GM23338 (cell line): ENCODE data around the gene NDUFV2. TPM values are rescaled to one million over a fixed set of nuclear protein-coding genes. Genes with fewer than 3 reads are reported as not detected.

Experiments used
- ATAC-seq: fragments of 200-7000 bp; cut with Tn5 transposase; 3 replicates; pipeline ENCODE4 v1.9.1; 2020
- DNase-seq: peaks from one replicate; pipeline ENCODE4 v3.0.0-alpha.2; 2015; ENCODE audit warnings: low spot score
- H2AFZ ChIP-seq: fragments of 200-600 bp; sonication (generic); 2 replicates; pipeline ENCODE4 v1.8.0; 2016; ENCODE audit warnings: antibody characterized with exemption, mild to moderate bottlenecking, moderate library complexity
- H3F3A ChIP-seq: fragments of 200-600 bp; sonication (generic); replicated peaks from 2 replicates; pipeline ENCODE4 v1.8.0; 2017; ENCODE audit warnings: antibody characterized with exemption, mixed run types, low read depth
- H3K27ac ChIP-seq: fragments of 200-600 bp; sonication (generic); 2 replicates; pipeline ENCODE4 v1.6.1; 2016; ENCODE audit warnings: low read depth
- H3K27me3 ChIP-seq: fragments of 200-600 bp; sonication (generic); 2 replicates; pipeline ENCODE4 v1.8.0; 2016; ENCODE audit warnings: mild to moderate bottlenecking, mixed run types, moderate library complexity; ENCODE audit not compliant: insufficient read depth
- H3K36me3 ChIP-seq: fragments of 200-600 bp; sonication (generic); 2 replicates; pipeline ENCODE4 v1.8.0; 2016; ENCODE audit warnings: mild to moderate bottlenecking; ENCODE audit not compliant: insufficient read depth
- H3K4me1 ChIP-seq: fragments of 200-600 bp; sonication (generic); 2 replicates; pipeline ENCODE4 v1.8.0; 2016; ENCODE audit warnings: mild to moderate bottlenecking, moderate library complexity; ENCODE audit not compliant: insufficient read depth
- H3K4me2 ChIP-seq: fragments of 200-600 bp; sonication (generic); 2 replicates; pipeline ENCODE4 v1.7.1; 2017; ENCODE audit warnings: mixed run types
- H3K4me3 ChIP-seq: fragments of 200-600 bp; sonication (generic); 2 replicates; pipeline ENCODE4 v1.6.1; 2016; ENCODE audit warnings: mixed run types
- H3K79me2 ChIP-seq: fragments of 200-600 bp; sonication (generic); replicated peaks from 2 replicates; pipeline ENCODE4 v1.8.0; 2017; ENCODE audit warnings: mild to moderate bottlenecking; ENCODE audit not compliant: insufficient read depth
- H3K9me2 ChIP-seq: fragments of 200-600 bp; sonication (generic); 2 replicates; pipeline ENCODE4 v1.8.0; 2017; ENCODE audit not compliant: insufficient read depth
- H4K20me1 ChIP-seq: fragments of 200-600 bp; sonication (generic); replicated peaks from 2 replicates; pipeline ENCODE4 v1.8.0; 2017; ENCODE audit warnings: mild to moderate bottlenecking; ENCODE audit not compliant: insufficient read depth
- H3K27ac Mint-ChIP-seq: 2 replicates; pipeline ENCODE4 v1.8.0; 2020; ENCODE audit warnings: inconsistent platforms, mild to moderate bottlenecking, moderate library complexity, mixed read lengths
- H3K27me3 Mint-ChIP-seq: 3 replicates; pipeline ENCODE4 v1.8.0; 2022; ENCODE audit warnings: low read depth, mild to moderate bottlenecking, moderate library complexity, mixed read lengths, inconsistent platforms; ENCODE audit not compliant: insufficient read depth, poor library complexity
- H3K36me3 Mint-ChIP-seq: 3 replicates; pipeline ENCODE4 v1.8.0; 2021; ENCODE audit warnings: low read depth, mild to moderate bottlenecking, inconsistent platforms, moderate library complexity, mixed read lengths
- H3K4me1 Mint-ChIP-seq: 3 replicates; pipeline ENCODE4 v1.8.0; 2020; ENCODE audit warnings: mild to moderate bottlenecking, inconsistent platforms, mixed read lengths
- H3K4me3 Mint-ChIP-seq: 3 replicates; pipeline ENCODE4 v1.8.0; 2021; ENCODE audit warnings: moderate library complexity, mild to moderate bottlenecking, inconsistent platforms, mixed read lengths
- H3K9me3 Mint-ChIP-seq: 3 replicates; pipeline ENCODE4 v1.8.0; 2020; ENCODE audit warnings: moderate library complexity, mild to moderate bottlenecking, inconsistent platforms, mixed read lengths
- CREB1 ChIP-seq: fragments of 250-450 bp; sonication (Bioruptor Pico); IDR thresholded peaks from 2 replicates; pipeline ENCODE4 v1.5.0; 2020; ENCODE audit warnings: low read depth, mild to moderate bottlenecking, moderate library complexity
- CTCF ChIP-seq, 2 experiments: fragments of 200-600 bp in 1 of 2; sonication (generic) in 1 of 2; conservative IDR thresholded peaks; 2 replicates each; pipeline versions ENCODE4 v1.5.1 to v1.6.1; 2016 to 2017; ENCODE audit warnings: antibody characterized with exemption in 2 of 2, low read depth in 2 of 2, mild to moderate bottlenecking in 2 of 2, moderate library complexity in 1 of 2
- EZH2 ChIP-seq: fragments of 200-600 bp; sonication (generic); IDR thresholded peaks from one replicate; pipeline ENCODE4 v1.8.0; 2017; ENCODE audit warnings: antibody characterized with exemption, mild to moderate bottlenecking, low read depth; ENCODE audit not compliant: unreplicated experiment
- EZH2phosphoT487 ChIP-seq: fragments of 200-600 bp; sonication (generic); IDR thresholded peaks from one replicate; pipeline ENCODE4 v1.8.1; 2018; ENCODE audit warnings: antibody characterized with exemption; ENCODE audit not compliant: unreplicated experiment
- JUNB ChIP-seq: IDR thresholded peaks from one replicate; pipeline ENCODE4 v1.6.1; 2016; ENCODE audit warnings: antibody characterized with exemption; ENCODE audit not compliant: unreplicated experiment
- NANOG ChIP-seq: IDR thresholded peaks from 2 replicates; pipeline ENCODE4 v1.6.1; 2016; ENCODE audit warnings: antibody characterized with exemption, borderline replicate concordance
- POLR2AphosphoS5 ChIP-seq: IDR thresholded peaks from 2 replicates; pipeline ENCODE4 v1.6.1; 2016; ENCODE audit warnings: antibody characterized with exemption, low read depth
- REST ChIP-seq: IDR thresholded peaks from one replicate; pipeline ENCODE4 v1.6.1; 2018; ENCODE audit warnings: antibody characterized with exemption; ENCODE audit not compliant: unreplicated experiment
- STAT1 ChIP-seq: IDR thresholded peaks from one replicate; pipeline ENCODE4 v1.6.1; 2016; ENCODE audit warnings: antibody characterized with exemption; ENCODE audit not compliant: unreplicated experiment
- ZNF114 ChIP-seq: fragments of 250-450 bp; sonication (Bioruptor Pico); IDR thresholded peaks from 2 replicates; pipeline ENCODE4 v1.5.0; 2020; ENCODE audit warnings: mild to moderate bottlenecking, moderate library complexity
- ZNF331 ChIP-seq: fragments of 250-450 bp; sonication (Bioruptor Pico); IDR thresholded peaks from 2 replicates; pipeline ENCODE4 v1.5.0; 2020; ENCODE audit warnings: low read depth, mild to moderate bottlenecking, moderate library complexity
- ZNF462 ChIP-seq: fragments of 250-450 bp; sonication (Bioruptor Pico); IDR thresholded peaks from 2 replicates; pipeline ENCODE4 v1.5.0; 2020; ENCODE audit warnings: mild to moderate bottlenecking, moderate library complexity
- polyA plus RNA-seq: library from polyadenylated mRNA; unstranded; fragments of >200 nt; fragmentation: Nextera tagmentation; extraction: Ambion mirVana; gene quantifications from 2 replicates; pipeline ENCODE4 v1.2.1, GENCODE V29; 2016
- total RNA-seq: library from RNA; depleted of rRNA; stranded (reverse); fragments of >200 nt; shearing (Covaris generic); gene quantifications from 2 replicates; pipeline ENCODE4 v1.2.3, GENCODE V29; 2014

NDUFV2 gene
- total and polyA plus RNA-seq, 2 experiments from 2014 or later = 157 to 577 TPM

- no peaks in the 10 kb centered on the region for H3F3A ChIP-seq
- peak overlapping the region; percentile 69 for H2AFZ ChIP-seq
- H3K27me3 Mint-ChIP-seq = no peaks in the 10 kb centered on the region
- H3K4me2 ChIP-seq = no peak overlapping the region
- H3K9me2 ChIP-seq = no peaks in the 10 kb centered on the region
- no peaks in the 10 kb centered on the region for H3K36me3 Mint-ChIP-seq
- no peaks in the 10 kb centered on the region for H3K4me1 ChIP-seq
- H3K4me3 Mint-ChIP-seq = no peak overlapping the region
- no peak overlapping the region for H3K27ac ChIP-seq
- no peak overlapping the region for H3K4me3 ChIP-seq
- H3K27me3 ChIP-seq = no peaks in the 10 kb centered on the region
- H3K9me3 Mint-ChIP-seq = peaks cover 7% of the 10 kb centered on the region
- no peaks in the 10 kb centered on the region for H3K36me3 ChIP-seq
- H4K20me1 ChIP-seq = no peaks in the 10 kb centered on the region
- H3K79me2 ChIP-seq = no peaks in the 10 kb centered on the region
- no peak for ATAC-seq
- no peaks in the 10 kb centered on the region for H3K4me1 Mint-ChIP-seq
- no peak for DNase-seq
- no peak overlapping the region for H3K27ac Mint-ChIP-seq
- no peak for TF ChIP-seq STAT1
- TF ChIP-seq JUNB = no peak
- no peak for TF ChIP-seq POLR2AphosphoS5
- TF ChIP-seq ZNF331 (CRISPR knock-in tag) = no peak
- no peak for TF ChIP-seq REST
- TF ChIP-seq NANOG = no peak
- TF ChIP-seq ZNF114 (CRISPR knock-in tag) = no peak
- no peak for TF ChIP-seq EZH2phosphoT487
- TF ChIP-seq ZNF462 (CRISPR knock-in tag) = no peak
- no peak for TF ChIP-seq CREB1 (CRISPR knock-in tag)
- no peak for TF ChIP-seq EZH2
- no peak for TF ChIP-seq CTCF (conservative IDR thresholded peaks at IDR 0.05; ENCODE audit: low read depth in 2 of 2)
Observed at GRCh38 chr18:9057646-9058045, 44.9 kb upstream of the NDUFV2 start.
